Measurements from ENCODE around the gene NCLN. TPM values are rescaled to one million over a fixed set of nuclear protein-coding genes. Genes with fewer than 3 reads are reported as not detected.

Gene NCLN
- total RNA-seq, 1 experiment from 2014 or later: 74.7 TPM

GRCh38 chr19:3229888-3230496, 44.3 kb downstream of the NCLN start:
- H3K36me3 ChIP-seq (ENCODE audit: low read depth, low read length): no peaks in the 10 kb centered on the region
- H3K9me2 ChIP-seq (replicated peaks; ENCODE audit: low read length): no peaks in the 10 kb centered on the region
- H3K9me3 ChIP-seq (ENCODE audit: low read length): no peaks in the 10 kb centered on the region
- no peak overlapping the region for H3K4me3 ChIP-seq (ENCODE audit: low read length)
- no peak overlapping the region for H3K27ac ChIP-seq (ENCODE audit: low read length)
- ChIA-PET POLR2A (ENCODE audit: unreplicated experiment) (no interaction called here), CTCF (no interaction called here)
- no peaks in the 10 kb centered on the region for H3K4me1 ChIP-seq (ENCODE audit: insufficient read depth, low read length)
- intact Hi-C loops (cut with micrococcal nuclease): no loop called here
- no peak overlapping the region for H3K9ac ChIP-seq (ENCODE audit: low read length)
- H3K27me3 ChIP-seq (ENCODE audit: low read length): no peaks in the 10 kb centered on the region; the same call in 1 of the 2 replicates
- TF ChIP-seq EZH2 (IDR thresholded peaks at IDR 0.05; ENCODE audit: low read length, unreplicated experiment) (no peak), EZH2phosphoT487 (IDR thresholded peaks at IDR 0.05; ENCODE audit: borderline replicate concordance, low read length) (no peak)
- TF ChIP-seq, protein P1, sequence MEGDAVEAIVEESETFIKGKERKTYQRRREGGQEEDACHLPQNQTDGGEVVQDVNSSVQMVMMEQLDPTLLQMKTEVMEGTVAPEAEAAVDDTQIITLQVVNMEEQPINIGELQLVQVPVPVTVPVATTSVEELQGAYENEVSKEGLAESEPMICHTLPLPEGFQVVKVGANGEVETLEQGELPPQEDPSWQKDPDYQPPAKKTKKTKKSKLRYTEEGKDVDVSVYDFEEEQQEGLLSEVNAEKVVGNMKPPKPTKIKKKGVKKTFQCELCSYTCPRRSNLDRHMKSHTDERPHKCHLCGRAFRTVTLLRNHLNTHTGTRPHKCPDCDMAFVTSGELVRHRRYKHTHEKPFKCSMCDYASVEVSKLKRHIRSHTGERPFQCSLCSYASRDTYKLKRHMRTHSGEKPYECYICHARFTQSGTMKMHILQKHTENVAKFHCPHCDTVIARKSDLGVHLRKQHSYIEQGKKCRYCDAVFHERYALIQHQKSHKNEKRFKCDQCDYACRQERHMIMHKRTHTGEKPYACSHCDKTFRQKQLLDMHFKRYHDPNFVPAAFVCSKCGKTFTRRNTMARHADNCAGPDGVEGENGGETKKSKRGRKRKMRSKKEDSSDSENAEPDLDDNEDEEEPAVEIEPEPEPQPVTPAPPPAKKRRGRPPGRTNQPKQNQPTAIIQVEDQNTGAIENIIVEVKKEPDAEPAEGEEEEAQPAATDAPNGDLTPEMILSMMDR (conservative IDR thresholded peaks at IDR 0.05; ENCODE audit: low read depth, low read length): no peak
- DNase-seq: no peak
- no peak overlapping the region for H2AFZ ChIP-seq (ENCODE audit: low read length)
- no peaks in the 10 kb centered on the region for H4K20me1 ChIP-seq (ENCODE audit: low read length)
- no peaks in the 10 kb centered on the region for H3F3A ChIP-seq (ENCODE audit: low read length, unreplicated experiment)
- no TSS peak for BruUV-seq (replicated peaks)
- H3K79me2 ChIP-seq (ENCODE audit: low read length): no peaks in the 10 kb centered on the region
- no peak for ATAC-seq
- no peak overlapping the region for H3K4me2 ChIP-seq (ENCODE audit: low read length)

- Histone ChIP-seq H3K36me3 (ENCODE audit: low read depth, low read length) (no peaks in the 10 kb centered on the region), H3K27ac (ENCODE audit: low read length) (no peak overlapping the region), H3K4me1 (ENCODE audit: insufficient read depth, low read length) (no peaks in the 10 kb centered on the region), H4K20me1 (ENCODE audit: low read length) (no peaks in the 10 kb centered on the region), H2AFZ (ENCODE audit: low read length) (no peak overlapping the region), H3K27me3 (ENCODE audit: low read length) (no peaks in the 10 kb centered on the region; the same call in 1 of the 2 replicates), H3K9me2 (replicated peaks; ENCODE audit: low read length) (no peaks in the 10 kb centered on the region), H3K4me3 (ENCODE audit: low read length) (no peak overlapping the region), H3F3A (ENCODE audit: low read length, unreplicated experiment) (no peaks in the 10 kb centered on the region), H3K4me2 (ENCODE audit: low read length) (no peak overlapping the region), H3K9me3 (ENCODE audit: low read length) (no peaks in the 10 kb centered on the region), H3K9ac (ENCODE audit: low read length) (no peak overlapping the region), H3K79me2 (ENCODE audit: low read length) (no peaks in the 10 kb centered on the region)
- no TSS peak for BruUV-seq (replicated peaks)
- intact Hi-C loops (cut with micrococcal nuclease): no loop called here
- CTCF ChIA-PET: no interaction called here
- POLR2A ChIA-PET (ENCODE audit: unreplicated experiment): no interaction called here
- no peak for DNase-seq
- TF ChIP-seq EZH2phosphoT487 (IDR thresholded peaks at IDR 0.05; ENCODE audit: borderline replicate concordance, low read length) (no peak), EZH2 (IDR thresholded peaks at IDR 0.05; ENCODE audit: low read length, unreplicated experiment) (no peak)
- no peak for ATAC-seq
Observed at GRCh38 chr19:3231288-3231687, 45.6 kb downstream of the NCLN start.

GRCh38 chr19:3233116-3233515, 47.4 kb downstream of the NCLN start:
- Histone ChIP-seq H3K27ac (ENCODE audit: low read length) (no peak overlapping the region), H3F3A (ENCODE audit: low read length, unreplicated experiment) (no peaks in the 10 kb centered on the region), H3K9me2 (replicated peaks; ENCODE audit: low read length) (no peaks in the 10 kb centered on the region), H3K27me3 (ENCODE audit: low read length) (no peaks in the 10 kb centered on the region; the same call in 1 of the 2 replicates), H4K20me1 (ENCODE audit: low read length) (no peaks in the 10 kb centered on the region), H3K9me3 (ENCODE audit: low read length) (no peaks in the 10 kb centered on the region), H3K4me3 (ENCODE audit: low read length) (no peak overlapping the region), H2AFZ (ENCODE audit: low read length) (no peak overlapping the region), H3K4me1 (ENCODE audit: insufficient read depth, low read length) (no peaks in the 10 kb centered on the region), H3K4me2 (ENCODE audit: low read length) (no peak overlapping the region), H3K79me2 (ENCODE audit: low read length) (no peaks in the 10 kb centered on the region), H3K9ac (ENCODE audit: low read length) (no peak overlapping the region), H3K36me3 (ENCODE audit: low read depth, low read length) (no peaks in the 10 kb centered on the region)
- BruUV-seq (replicated peaks): no TSS peak
- CTCF ChIA-PET: no interaction called here
- DNase-seq (no peak), ATAC-seq (no peak)
- TF ChIP-seq EZH2phosphoT487 (IDR thresholded peaks at IDR 0.05; ENCODE audit: borderline replicate concordance, low read length) (no peak), EZH2 (IDR thresholded peaks at IDR 0.05; ENCODE audit: low read length, unreplicated experiment) (no peak)
- TF ChIP-seq, protein P1 (conservative IDR thresholded peaks at IDR 0.05; ENCODE audit: low read depth, low read length): no peak
- POLR2A ChIA-PET (ENCODE audit: unreplicated experiment): no interaction called here
- intact Hi-C loops (cut with micrococcal nuclease): no loop called here

Measured in PC-3 (cell line).